Ramos (cell line): ENCODE measurements around the gene GDE1.

Experiments
- in situ Hi-C: fragments of 300-500 bp; cut with MboI; formaldehyde crosslinking; loops from one replicate; pipeline ENCODE4 v1.14.3; 2022; ENCODE audit warnings: low sequenced_read_pairs; ENCODE audit not compliant: unreplicated experiment

The GDE1 gene

DNA sequence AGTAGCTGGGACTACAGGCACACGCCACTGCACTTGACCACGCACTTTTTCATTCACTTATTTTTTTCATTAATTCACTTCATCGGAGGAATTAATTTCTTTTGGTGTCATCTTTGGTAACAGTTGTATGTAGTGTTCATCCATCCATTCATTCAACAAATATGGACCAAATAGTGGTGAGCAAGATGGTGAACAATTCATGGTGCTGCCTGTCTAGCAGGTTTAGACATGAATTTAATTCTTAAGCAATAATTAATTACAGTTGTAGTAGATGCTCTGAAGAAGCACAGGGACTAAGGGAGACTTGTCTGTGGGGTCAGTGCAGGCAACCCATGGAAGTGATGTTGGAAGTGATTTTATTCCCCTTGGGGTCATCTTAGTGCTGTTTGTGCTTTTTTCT lies 22.4 kb downstream of the GDE1 start:
- in situ Hi-C loops: no loop called here

DNA sequence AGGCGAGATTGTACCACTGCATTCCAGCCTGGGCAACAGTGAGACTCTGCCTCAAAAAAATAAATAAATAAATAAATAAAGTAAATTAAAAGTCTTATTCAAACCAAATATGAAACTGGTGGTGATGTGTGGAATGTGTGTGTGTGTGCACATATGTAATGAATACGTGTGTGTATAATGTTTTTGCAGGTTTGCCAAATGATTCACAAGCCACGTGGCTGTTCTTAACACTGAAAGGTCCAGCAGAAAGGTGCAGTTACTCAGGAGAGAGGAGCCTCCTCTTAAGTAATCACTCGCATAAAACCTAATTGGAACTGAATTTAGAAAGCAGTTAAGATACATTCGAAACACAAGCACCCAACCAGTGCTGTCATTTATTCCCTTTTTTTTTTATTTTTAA lies 22.9 kb downstream of the GDE1 start:
- in situ Hi-C loops: no loop called here

DNA sequence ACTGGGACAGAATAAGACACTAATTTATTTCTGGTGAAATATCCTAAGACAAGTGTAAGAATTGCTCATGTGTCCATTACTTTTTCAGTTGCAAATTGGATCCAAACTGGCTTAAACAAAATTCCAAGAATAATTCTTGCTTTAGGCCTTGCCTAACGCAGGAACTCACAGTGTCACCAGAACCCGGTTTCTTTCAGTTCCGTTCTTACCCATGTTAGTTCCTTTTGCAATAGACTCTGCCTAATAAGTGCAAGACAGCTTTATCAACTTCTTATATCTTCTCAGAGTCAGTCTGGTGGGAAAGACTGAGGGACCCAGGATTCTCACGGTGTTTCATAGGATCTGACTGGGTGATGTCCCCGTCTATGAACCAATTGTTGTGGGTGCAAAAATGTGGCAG lies 24.7 kb downstream of the GDE1 start:
- in situ Hi-C loops: no loop called here

DNA sequence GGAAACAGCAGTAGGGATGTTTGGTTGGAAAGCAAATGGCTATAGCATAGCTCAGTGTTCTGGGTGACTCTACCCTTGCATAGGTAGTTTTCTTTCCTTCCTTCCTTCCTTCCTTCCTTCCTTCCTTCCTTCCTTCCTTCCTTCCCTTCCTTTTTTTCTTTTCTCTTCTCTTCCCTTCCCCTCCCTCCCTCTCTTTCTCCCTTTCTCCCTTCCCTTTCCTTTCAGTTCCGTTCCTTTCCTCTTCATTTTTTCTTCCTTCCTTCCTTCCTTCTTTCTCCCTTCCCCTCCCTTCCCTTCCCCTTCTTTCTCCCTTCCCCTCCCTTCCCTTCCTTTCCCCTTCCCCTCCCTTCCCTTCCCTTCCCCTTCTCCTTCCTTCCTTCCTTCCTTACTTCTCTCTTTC lies 31.3 kb downstream of the GDE1 start:
- in situ Hi-C loops: no loop called here

DNA sequence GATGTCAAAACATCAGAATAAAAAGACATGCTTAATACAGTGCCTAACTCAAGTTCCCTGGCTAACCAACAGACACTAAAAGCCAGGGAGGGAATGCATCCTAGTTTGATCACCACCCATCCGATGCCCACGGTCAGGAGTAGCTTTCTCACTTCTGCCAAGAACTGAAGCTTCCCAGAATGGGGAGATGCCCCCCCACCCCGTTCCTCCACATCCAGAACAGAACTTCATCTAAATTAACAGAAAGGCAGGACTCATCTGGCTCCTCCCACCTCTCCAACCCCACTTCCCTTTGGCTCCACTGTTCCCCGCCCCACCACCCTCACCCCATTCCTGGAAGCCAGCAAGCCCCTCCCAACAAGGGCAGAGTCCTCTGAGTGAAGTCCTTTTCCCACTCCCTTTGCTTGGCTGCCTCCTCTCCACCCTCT lies 33.7 kb downstream of the GDE1 start:
- in situ Hi-C loops: no loop called here

DNA sequence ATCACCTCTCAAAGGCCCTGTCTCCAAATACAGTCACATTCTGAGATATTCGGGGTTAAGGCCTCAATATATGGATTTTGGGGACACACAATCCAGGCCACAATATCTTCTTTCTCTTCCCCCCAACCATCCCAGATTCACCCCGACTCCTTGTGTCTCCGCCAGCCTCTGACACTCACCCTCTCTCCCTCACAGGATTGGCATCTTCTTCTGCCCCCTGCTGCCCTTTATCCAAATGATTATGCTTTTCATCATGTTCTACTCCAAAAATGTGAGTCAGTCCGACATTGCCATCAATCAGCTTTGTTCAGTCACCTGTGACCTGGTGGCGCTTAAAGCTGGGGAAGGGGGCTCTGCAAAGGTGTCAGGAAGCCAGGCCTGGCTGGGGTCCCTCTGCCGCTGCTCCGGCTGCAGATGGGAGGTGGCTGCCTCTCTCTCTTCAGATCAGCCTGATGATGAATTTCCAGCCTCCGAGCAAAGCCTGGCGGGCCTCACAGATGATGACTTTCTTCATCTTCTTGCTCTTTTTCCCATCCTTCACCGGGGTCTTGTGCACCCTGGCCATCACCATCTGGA lies 35.1 kb downstream of the GDE1 start:
- in situ Hi-C loops: no loop called here

DNA sequence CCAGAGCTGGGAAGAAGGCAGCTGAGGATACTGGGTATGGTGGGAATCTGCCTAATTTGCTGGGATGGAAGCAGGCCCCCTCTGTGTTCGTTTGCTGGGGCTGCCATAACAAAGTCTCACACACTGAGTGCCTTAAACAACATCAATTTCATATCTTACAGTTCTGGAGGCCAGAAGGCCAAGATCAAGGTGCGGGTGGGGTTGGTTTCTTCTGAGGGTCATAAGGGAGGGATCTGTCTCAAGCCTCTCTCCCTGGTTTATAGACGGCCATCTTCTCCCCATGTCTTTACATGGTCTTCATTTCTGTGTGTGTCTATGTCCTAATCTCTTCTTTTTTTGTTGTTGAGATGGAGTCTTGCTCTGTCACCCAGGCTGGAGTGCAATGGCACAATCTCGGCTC lies 35.8 kb downstream of the GDE1 start:
- in situ Hi-C loops: no loop called here

DNA sequence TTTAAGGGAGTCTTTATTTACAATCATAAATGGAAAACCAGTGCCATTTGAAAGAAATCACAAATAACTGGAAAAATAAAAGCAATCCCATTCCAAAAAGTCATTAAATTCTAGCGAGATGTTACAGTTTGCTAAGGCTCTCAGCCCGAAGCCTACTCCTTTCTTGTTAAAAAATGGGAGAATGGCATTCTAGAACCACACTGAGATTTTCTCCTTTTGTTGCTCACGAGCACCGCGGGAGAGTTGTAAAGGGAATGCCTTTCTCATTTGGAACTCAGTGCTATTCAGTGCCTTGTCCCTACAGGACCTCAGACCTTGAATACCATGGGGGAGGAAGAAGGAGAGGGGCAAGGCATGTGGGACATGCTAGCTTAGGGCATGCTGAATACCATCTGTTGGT lies 36.3 kb downstream of the GDE1 start:
- in situ Hi-C loops: no loop called here

DNA sequence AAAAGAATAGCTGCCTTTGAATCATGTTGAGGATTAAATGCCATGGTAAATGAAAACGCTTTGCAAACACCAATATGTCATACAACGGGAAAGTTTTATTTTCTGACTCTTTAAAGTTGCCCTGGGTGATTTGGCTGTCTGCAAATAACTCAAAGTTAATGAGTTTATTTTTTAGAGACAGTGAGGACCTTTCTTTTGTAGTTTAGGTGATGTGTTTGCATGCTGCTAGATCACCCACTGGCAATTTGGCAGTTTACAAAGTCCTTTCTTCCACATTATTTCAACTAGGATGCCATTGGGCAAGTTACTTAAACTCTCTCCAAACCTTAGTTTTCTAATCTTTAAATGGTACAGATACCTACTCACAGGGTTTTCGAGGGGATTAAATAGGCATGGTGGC lies 37.8 kb downstream of the GDE1 start:
- in situ Hi-C loops: no loop called here

DNA sequence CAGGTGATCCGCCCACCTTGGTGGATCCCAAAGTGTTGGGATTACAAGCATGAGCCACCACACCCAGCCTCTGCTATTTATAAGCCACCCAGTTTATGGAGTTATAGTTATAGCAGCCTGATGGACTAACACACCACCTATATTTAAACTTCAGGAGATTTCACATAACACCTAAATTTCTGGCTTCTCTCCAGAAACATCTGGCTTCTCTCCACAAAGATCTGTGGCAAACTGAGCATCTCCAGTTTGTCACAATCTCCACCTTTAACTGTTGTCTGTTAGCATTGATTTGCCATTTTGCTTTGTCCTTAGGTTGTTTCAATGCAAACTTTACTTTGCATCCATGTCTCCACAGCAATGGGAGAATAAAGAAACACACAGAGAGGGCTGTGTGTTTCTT lies 39.6 kb downstream of the GDE1 start:
- in situ Hi-C loops: no loop called here

DNA sequence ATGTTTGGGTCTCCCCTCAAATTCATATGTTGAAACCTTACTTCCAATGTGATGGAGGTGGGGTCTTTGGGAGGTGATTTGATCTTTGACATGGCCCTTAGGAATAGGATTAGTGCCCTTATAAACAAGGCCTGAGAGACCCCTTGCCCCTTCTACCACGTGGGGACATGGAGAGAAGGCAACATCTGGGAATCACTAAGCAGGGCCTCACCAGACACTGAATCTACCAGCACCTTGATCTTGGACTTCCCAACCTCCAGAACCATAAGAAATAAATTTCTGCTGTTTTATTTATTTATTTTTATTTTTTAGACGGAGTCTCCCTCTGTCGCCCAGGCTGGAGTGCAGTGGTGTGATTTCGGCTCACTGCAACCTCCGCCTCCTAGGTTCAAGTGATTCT lies 40.1 kb downstream of the GDE1 start:
- in situ Hi-C loops: no loop called here

DNA sequence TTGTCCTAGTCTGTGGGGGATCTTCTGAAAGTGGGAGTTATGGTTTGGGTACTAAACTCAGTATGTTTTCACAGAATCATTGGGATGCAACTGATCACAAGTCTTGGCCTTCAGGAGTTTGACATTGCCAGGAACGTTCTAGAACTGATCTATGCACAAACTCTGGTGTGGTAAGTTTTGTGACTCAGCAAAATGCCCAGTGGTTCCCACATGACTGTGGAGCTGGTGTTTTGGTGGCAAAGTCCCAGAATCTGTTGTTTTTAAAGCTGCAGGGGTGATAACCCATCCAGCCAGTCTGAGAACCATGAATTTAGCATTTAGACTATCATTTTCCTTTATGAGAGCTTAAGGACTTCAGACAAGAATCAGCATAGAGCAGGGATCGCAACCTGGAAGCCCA lies 40.6 kb downstream of the GDE1 start:
- in situ Hi-C loops: no loop called here

DNA sequence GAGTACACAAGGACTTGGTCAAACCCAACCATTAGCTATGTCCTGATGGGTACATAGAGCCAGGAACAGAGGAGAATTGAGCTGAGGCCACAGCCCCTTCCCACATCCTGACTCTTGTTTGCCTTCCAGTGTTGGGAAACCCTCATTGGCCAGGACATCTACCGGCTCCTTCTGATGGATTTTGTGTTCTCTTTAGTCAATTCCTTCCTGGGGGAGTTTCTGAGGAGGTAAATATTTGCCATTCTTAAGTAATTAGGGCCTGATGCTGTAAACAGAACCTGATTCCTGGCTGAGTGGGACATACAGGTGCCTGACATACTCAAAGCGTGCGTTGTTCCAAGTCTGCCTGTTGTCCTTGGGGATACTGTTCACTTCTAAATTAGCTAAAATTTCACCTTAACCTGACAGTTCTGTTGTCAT lies 42.6 kb downstream of the GDE1 start:
- in situ Hi-C loops: no loop called here

DNA sequence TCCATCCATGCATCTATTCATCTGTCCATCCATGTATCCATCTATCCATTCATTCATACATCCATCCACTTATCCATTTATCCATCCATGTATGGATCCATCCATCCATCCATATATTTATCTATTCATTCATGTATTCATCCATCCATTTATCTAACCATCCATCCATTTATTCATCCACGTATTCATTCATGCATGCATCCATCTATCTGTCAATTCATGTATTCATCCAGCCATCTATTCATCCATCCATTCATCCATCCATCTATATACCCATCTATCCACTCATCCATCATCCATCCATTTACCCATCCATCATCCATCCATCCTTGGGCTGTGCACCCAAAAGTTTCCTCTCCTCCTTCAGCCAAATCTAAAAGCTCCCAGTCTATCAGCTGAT lies 43.4 kb downstream of the GDE1 start:
- in situ Hi-C loops: no loop called here

DNA sequence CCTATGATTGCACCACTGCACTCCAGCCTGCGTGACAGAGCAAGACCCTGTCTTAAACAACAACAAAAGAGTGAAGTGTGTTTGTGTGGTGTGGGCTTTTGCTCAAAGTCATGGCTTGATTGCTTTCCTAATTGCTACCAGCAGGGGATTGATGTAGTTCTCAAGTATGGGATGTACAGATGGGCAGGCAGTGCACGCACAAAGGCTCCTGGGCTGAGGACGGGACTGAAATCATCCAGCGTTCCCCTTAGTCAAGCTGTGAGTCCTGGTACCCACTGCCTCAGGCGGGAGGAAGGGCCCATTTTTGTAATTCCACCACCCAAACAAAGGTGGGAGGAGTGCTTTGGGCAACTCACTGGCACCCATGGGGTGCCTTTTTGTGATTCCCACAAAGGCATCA lies 47.3 kb downstream of the GDE1 start:
- in situ Hi-C loops: no loop called here

DNA sequence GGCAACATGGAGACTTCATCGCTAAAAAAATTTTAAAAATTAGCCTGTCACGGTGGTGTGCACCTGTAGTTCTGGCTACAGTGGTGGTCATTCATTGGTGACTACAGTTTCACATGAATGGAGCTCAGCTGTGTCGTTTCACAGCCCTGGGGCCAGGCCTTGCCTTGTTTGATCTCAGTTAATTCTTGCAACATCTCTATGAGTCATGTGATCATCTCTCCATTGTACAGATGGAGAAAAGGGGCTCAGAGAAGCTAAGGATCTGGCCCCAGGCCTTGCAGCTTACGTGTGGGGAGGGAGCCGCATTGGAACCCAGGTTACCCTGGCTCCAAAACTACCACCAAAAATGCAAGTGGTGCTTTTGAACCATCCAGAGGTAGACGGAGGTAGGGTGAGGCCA lies 49.4 kb downstream of the GDE1 start:
- in situ Hi-C loops: no loop called here

DNA sequence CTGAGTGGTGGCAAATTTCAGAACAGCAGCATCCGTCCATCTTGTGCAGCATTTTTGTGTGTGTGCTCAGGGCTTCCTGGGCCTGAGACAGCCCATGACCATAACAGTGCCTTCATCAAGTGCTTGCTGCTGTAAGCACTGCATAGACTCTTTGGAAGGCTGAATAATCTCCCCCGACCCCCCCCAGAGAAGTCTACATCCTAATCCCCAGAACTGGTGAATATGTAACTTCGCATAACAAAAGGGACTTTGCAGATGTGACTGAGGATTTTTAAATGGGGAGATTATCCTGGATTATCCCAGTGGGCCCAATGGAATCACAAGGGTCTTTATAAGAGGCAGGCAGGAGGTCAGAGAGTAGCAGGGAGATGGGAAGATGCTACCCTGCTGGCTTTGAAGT lies 53.6 kb downstream of the GDE1 start:
- in situ Hi-C loops: no loop called here

DNA sequence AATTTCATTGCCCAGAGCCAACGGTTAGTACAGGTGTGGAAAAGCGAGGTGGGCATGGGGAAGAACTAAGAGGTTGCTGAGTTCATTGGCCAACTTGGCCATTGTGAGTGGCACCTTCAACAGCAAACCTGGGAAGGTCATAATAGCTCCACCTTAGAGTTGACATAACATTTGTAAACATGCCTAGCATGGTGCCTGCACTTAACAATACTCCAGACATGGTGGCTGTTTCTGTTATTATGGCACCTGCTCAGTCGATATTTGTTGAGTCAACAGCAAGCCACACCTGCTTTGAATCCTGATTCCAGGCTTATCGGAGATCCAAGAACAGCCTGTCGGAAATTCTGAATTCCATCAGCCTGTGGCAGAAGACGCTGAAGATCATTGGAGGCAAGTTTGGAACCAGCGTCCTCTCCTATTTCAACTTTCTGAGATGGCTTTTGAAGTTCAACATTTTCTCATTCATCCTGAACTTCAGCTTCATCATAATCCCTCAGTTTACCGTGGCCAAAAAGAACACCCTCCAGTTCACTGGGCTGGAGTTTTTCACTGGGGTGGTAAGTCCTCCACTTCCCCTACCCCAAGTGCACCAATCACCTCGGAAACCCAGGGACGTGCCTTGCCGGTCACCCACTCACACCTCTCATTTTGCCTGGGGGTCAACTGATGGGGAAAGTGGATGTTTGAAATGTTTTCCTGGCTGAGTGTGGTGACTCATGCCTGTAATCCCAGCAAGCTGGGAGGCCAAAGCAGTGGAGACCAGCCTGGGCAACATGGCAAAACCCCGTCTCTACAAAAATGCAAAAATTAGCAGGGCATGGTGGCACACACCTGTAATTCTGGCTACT lies 58.2 kb downstream of the GDE1 start:
- in situ Hi-C loops: no loop called here

DNA sequence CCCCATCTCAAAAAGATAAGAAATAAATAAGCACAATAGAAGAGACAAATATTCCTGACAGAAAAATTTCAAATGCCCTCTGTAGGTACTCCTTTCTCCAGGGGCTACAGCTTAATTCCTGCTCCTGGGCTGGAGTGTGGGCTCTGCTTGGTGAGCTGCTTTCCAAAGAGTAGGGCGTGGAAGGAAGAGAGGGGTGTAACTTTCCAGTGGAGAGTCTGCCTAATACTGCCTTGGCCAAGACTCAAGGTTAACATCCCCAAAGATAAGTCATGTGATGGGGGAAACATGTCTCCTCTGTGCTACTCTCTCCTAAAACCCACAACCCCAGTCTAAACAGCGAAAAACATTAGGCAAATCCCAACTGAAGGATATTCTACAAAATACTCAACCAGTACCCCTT lies 61.5 kb downstream of the GDE1 start:
- in situ Hi-C loops: no loop called here

DNA sequence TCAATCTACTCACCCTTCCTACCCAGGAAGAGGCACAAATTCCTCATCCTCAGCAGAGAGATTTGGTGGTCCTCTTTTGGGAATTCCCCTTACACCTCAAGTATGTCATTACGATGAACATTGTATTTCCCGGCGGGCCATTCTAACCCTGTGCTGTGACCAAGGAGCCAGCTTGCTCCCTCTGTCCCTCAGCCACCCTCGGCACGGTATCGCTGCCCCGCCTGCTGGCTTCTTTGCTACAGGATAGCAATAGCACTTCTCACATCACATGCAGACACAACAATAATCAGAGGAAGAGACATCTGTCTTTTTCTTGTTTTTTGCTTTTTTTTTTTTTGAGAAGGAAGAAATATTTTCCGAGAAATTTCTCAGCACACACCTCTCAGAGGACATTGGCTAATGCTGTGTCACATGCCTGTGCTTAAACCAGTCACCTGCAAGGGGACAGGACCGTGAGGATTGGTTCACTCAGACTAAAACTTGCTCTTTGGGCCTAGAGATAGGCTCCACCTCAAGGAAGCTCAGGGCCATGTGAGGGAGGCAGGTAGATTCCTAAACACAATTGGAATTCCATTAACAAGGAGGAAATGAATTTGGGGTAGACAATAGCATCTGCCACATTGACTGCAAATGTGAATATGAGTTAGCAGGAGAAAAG lies 63.0 kb downstream of the GDE1 start:
- in situ Hi-C loops: no loop called here
